ENCODE data around the gene ARHGAP24. TPM values are rescaled to one million over a fixed set of nuclear protein-coding genes. Genes with fewer than 3 reads are reported as not detected.

The ARHGAP24 gene
- total RNA-seq, 4 donors from 2014 or later: 41.6 to 71.2 (median 62.0) TPM

GRCh38 chr4:85953651-85954018, 478.7 kb downstream of the ARHGAP24 start:
- no peak for DNase-seq (ENCODE audit: low spot score in 2 of 2)
- Histone ChIP-seq H3K27ac (no peak overlapping the region), H3K4me3 (no peak overlapping the region), H3K9me3 (no peaks in the 10 kb centered on the region), H3K4me1 (peaks cover 0 to 5% (median 0%) of the 10 kb centered on the region in 4 donors), H3K27me3 (no peaks in the 10 kb centered on the region), H3K36me3 (no peaks in the 10 kb centered on the region)
- WGBS, 2 donors: 82 to 89% methylated on average over 3 of the region's 3 CpGs
- TF ChIP-seq CTCF (IDR thresholded peaks at IDR 0.05): no peak
- no peak for TF ChIP-seq POLR2A (IDR thresholded peaks at IDR 0.05)
- no peak for TF ChIP-seq EP300 (IDR thresholded peaks at IDR 0.05)

- Histone ChIP-seq H3K4me3 (no peak overlapping the region), H3K36me3 (no peaks in the 10 kb centered on the region), H3K27me3 (no peaks in the 10 kb centered on the region), H3K27ac (no peak overlapping the region), H3K4me1 (peaks cover 0 to 5% (median 0%) of the 10 kb centered on the region in 4 donors), H3K9me3 (no peaks in the 10 kb centered on the region)
- no peak for DNase-seq (ENCODE audit: low spot score in 2 of 2)
- TF ChIP-seq CTCF (IDR thresholded peaks at IDR 0.05) (no peak), EP300 (IDR thresholded peaks at IDR 0.05) (no peak), POLR2A (IDR thresholded peaks at IDR 0.05) (no peak)
These were observed 480.8 kb downstream of the ARHGAP24 start for GRCh38 chr4:85955620-85956292.

GRCh38 chr4:85956293-85956945, 481.5 kb downstream of the ARHGAP24 start:
- no peak overlapping the region for H3K4me3 ChIP-seq
- 93 to 95% methylated on average over 17 of the region's 17 CpGs for WGBS, 2 donors
- no peaks in the 10 kb centered on the region for H3K36me3 ChIP-seq
- TF ChIP-seq POLR2A (IDR thresholded peaks at IDR 0.05) (no peak), EP300 (IDR thresholded peaks at IDR 0.05) (no peak), CTCF (IDR thresholded peaks at IDR 0.05) (no peak)
- DNase-seq (ENCODE audit: low spot score in 2 of 2): no peak
- H3K4me1 ChIP-seq: peaks cover 0 to 5% (median 0%) of the 10 kb centered on the region in 4 donors
- H3K27me3 ChIP-seq: no peaks in the 10 kb centered on the region
- H3K27ac ChIP-seq: no peak overlapping the region
- H3K9me3 ChIP-seq: no peaks in the 10 kb centered on the region

- Histone ChIP-seq H3K9me3 (no peaks in the 10 kb centered on the region), H3K4me1 (peaks cover 0 to 5% (median 0%) of the 10 kb centered on the region in 4 donors), H3K27ac (no peak overlapping the region), H3K27me3 (no peaks in the 10 kb centered on the region), H3K4me3 (no peak overlapping the region), H3K36me3 (no peaks in the 10 kb centered on the region)
- DNase-seq (ENCODE audit: low spot score in 2 of 2): no peak
- no peak for TF ChIP-seq POLR2A (IDR thresholded peaks at IDR 0.05)
- no peak for TF ChIP-seq EP300 (IDR thresholded peaks at IDR 0.05)
- no peak for TF ChIP-seq CTCF (IDR thresholded peaks at IDR 0.05)
- WGBS, 2 donors: 39 to 41% methylated on average over 4 of the region's 4 CpGs
These were observed 486.9 kb downstream of the ARHGAP24 start for GRCh38 chr4:85961887-85962286.

GRCh38 chr4:85963231-85963630, 488.3 kb downstream of the ARHGAP24 start:
- 89 to 90% methylated on average over 1 of the region's 1 CpG for WGBS, 2 donors
- DNase-seq (ENCODE audit: low spot score in 2 of 2): no peak
- Histone ChIP-seq H3K9me3 (no peaks in the 10 kb centered on the region), H3K27ac (no peak overlapping the region), H3K4me3 (no peak overlapping the region), H3K27me3 (no peaks in the 10 kb centered on the region), H3K36me3 (no peaks in the 10 kb centered on the region), H3K4me1 (peaks cover 0 to 13% (median 0%) of the 10 kb centered on the region in 4 donors)
- TF ChIP-seq POLR2A (IDR thresholded peaks at IDR 0.05): no peak
